ENCODE data around the gene MPO.

- TF ChIP-seq EZH2 (IDR thresholded peaks at IDR 0.05; ENCODE audit: borderline replicate concordance, insufficient read depth, low read depth, low read length, poor library complexity, severe bottlenecking) (no peak), CTCF (IDR thresholded peaks at IDR 0.05) (no peak)
Measured at GRCh38 chr17:58227733-58228132, 53.0 kb downstream of the MPO start.
